Transverse colon (tissue), 4 donors: ENCODE results near the gene PCED1B.

ENCODE experiments used
- CTCF ChIP-seq, 5 experiments: fragments of 200-600 bp in 3 of 5; fragments of 450-650 bp in 2 of 5; sonication (generic) in 3 of 5; IDR thresholded peaks; 1 replicate in 2 of 5; 2 replicates in 3 of 5; pipeline ENCODE4 v1.5.1; 2016 to 2017; ENCODE audit warnings: antibody characterized with exemption in 5 of 5, inconsistent platforms in 3 of 5, mild to moderate bottlenecking in 2 of 5, moderate library complexity in 1 of 5
- POLR2A ChIP-seq: fragments of 450-650 bp; IDR thresholded peaks from one replicate; pipeline ENCODE4 v1.6.1; 2016; ENCODE audit warnings: antibody characterized with exemption, mild to moderate bottlenecking, moderate library complexity
- POLR2AphosphoS5 ChIP-seq, 3 donors: sonication (generic); formaldehyde crosslinking; IDR thresholded peaks; one replicate each; pipeline ENCODE4 v1.6.1; 2016; ENCODE audit warnings: antibody characterized with exemption in 3 of 3

DNA sequence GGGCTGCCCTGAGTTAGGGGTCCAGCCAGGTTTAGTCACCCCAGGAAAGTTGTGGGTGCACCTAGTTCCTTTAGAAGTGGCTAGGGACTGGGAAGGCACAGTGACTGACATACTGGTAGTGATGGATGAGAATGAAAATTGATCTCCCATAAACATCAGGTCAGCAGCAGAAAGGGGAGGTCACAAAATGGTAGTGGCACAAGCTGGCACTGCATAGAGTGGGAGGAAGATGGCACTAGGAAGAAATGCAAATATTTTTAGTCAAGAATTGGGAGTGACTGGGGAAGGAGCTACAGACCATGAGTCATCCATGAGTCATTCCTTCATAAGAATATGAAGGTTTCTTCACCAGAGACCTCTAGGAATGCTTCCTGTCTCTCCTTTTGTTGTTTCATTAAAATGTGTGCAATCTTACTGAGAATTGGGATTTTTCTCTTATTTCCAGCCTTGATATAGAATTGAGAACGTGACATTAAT, 198.6 kb downstream of the PCED1B start:
- TF ChIP-seq CTCF (IDR thresholded peaks at IDR 0.05) (no peak), POLR2A (no peak), POLR2AphosphoS5 (IDR thresholded peaks at IDR 0.05) (no peak)
